ENCODE measurements around the gene C11orf68.
"Not testable (repeated sequence)": the region's sequence is repeated elsewhere in the genome, so short reads cannot be mapped to it uniquely, and the experiment has no call there.

The C11orf68 gene

GRCh38 chr11:65915101-65915820, 3.6 kb downstream of the C11orf68 start:
- no peak for DNase-seq (ENCODE audit: low read depth in 1 of 2, low spot score in 1 of 2)

DNA sequence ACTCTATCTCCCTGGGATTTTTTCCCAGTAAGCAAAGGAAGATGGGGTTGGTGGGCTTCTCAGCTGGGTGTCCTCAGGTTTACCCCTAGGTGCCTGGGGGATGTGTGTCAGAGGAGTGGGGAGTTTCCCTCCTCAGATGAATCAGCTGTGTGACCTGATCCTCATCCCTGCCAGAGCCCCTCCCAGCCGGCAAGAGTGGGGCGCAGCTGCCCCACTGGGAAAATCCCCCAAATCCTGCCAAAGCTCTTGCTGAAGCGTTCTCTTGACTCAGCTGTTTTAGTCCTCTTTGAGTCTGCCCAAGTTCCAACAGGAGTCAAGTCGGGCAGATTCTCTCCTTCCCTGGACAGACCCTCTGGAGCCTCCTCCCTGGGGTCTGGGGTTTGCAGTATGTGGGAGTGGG, 6.0 kb downstream of the C11orf68 start:
- DNase-seq (ENCODE audit: low read depth in 1 of 2, low spot score in 1 of 2): no peak

DNA sequence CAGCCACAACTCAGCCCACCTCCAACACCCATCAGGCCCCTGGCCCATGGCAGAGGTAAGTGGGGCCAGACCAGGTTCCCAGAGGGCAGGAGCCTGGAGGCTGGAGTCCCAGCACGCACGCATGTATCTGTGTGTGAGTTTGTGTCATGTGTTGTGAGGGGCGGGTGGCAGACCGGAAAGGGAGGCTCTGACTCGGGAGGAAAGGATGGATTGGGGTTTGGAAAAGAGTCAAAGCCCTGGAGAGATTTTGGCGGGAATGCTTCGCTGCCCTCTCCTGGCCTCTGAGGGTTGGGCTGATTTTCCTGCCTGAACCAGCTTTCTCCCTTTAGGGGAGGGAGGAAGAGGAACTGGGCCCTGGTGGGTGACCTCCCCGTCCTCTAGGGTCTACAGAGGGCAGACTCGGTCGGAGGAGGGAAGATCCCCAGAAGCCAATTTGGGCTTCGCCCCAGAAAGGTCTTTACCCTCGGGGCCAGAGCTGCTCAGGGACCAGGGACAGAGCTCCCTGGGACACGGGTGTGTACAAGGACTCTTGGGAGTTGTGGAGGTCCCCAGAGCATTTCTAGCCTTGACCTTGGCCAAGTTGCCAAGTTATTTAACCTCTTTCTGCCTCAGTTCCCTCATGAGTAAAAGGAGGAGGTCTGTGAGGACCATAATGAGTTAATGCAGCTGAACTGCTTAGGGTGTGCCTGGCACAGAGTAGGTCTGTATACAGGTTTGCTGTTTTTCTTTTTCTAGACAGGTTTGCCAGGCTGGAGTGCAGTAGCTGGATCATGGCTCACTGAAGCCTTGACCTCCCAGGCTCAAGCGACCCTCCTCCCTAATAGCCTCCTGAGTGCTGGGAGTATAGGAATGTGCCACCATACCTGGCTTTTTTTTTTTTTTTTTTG, 6.9 kb downstream of the C11orf68 start:
- no peak for DNase-seq (ENCODE audit: low read depth in 1 of 2, low spot score in 1 of 2)

- no peak for DNase-seq (ENCODE audit: low read depth in 1 of 2, low spot score in 1 of 2)
Measured at GRCh38 chr11:65907878-65908277, 11.0 kb downstream of the C11orf68 start.

DNA sequence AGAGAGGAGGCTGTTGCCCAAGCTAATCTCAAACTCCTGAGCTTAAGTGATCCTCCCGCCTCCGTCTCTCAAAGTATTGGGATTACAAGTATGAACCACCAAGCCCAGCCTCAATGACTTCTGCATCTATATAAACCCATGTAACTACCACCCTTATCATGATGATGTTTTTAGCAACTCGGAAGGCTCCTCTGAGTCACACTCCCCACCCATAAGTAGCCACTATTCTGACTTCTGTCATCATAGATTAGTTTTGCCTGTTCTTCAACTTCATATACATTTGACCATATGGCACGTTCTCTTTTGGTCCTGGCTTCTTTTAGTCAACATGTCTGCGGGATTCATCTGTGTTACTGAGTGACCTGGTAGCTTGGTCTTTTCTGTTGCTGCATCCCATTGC, 12.3 kb downstream of the C11orf68 start:
- DNase-seq (ENCODE audit: low read depth in 1 of 2, low spot score in 1 of 2): no peak

DNA sequence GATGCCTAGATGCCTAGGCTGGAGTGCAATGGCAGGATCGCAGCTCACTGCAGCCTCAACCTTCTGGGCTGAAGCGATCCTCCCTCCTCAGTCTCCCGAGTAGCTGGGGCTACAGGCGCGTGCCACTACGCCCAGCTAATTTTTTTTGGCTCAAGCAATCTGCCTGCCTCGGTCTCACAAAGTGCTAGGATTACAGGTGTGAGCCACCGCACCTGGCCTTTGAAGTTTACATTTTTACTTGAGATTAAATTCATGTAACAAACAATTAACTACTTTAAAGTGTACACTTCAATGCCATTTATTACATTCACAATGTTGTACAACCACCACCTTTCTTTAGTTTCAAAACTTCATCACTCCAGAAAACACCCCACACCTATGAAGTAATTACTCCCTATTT, 15.1 kb downstream of the C11orf68 start:
- no peak for DNase-seq (ENCODE audit: low read depth in 1 of 2, low spot score in 1 of 2)

- no peak for DNase-seq (ENCODE audit: low read depth in 1 of 2, low spot score in 1 of 2)
Measured at GRCh38 chr11:65903068-65903481, 15.8 kb downstream of the C11orf68 start.

GRCh38 chr11:65900899-65901180, 18.0 kb downstream of the C11orf68 start:
- no peak for DNase-seq (ENCODE audit: low read depth in 1 of 2, low spot score in 1 of 2)

- DNase-seq (ENCODE audit: low read depth in 1 of 2, low spot score in 1 of 2): peak; percentile 85 to 89
Measured at GRCh38 chr11:65900125-65900898, 18.6 kb downstream of the C11orf68 start, which contains the start of gene FOSL1. FOSL1 (minus strand) TSS chr11:65900388; CDS start chr11:65900339, 49 bp downstream.

GRCh38 chr11:65899356-65900124, 19.3 kb downstream of the C11orf68 start:
- DNase-seq (ENCODE audit: low read depth in 1 of 2, low spot score in 1 of 2): peak in 1 of 2 donors; percentile 73

- no peak for DNase-seq (ENCODE audit: low read depth in 1 of 2, low spot score in 1 of 2)
Measured at GRCh38 chr11:65898656-65899355, 20.1 kb downstream of the C11orf68 start.

- no peak for DNase-seq (ENCODE audit: low read depth in 1 of 2, low spot score in 1 of 2)
Measured at GRCh38 chr11:65897020-65897471, 21.8 kb downstream of the C11orf68 start.

DNA sequence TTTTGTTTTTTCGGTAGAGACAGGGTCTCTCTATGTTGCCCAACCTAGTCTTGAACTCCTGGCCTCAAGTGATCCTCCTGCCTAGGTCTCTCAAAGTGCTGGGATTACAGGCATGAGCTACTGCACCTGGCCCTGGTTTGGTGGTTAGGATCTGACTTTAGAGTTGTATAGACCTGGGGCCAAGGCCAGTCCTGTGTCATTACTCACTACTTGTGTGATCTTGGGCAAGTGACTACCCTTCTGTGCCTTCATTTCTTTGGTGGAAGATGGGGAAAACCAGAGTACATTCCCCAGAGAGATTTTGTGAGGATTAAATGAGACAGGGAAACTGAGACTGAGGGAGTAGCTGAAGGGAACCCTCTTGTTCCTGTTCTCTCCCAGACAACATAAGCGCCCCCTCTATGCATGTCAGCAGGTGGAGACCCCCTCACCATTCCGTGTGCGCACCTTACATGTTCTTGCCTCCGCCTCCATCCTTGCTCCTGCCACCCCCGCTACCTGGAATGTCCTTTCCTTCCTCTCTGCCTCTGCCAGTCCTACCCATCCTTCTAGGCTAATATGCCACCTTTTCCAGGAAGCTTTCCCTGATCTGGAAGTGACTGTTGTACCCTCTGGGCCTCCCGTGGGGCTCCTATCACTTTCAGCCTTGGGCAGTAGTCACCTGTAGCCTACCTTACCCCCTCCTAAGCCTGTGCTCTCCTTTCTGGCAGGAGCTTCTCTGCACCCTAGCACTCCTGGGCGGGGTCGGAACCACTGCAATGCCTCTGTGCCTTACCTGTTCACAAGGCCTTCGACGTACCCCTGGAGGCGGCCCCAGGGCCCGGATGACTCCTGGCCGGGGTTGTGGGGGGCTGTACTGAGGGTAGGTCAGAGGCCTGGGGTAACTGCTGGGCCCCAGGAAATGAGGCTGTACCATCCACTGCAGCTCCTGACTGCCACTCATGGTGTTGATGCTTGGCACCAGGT, 22.5 kb downstream of the C11orf68 start:
- DNase-seq (ENCODE audit: low read depth in 1 of 2, low spot score in 1 of 2): no peak

GRCh38 chr11:65895482-65895981, 23.3 kb downstream of the C11orf68 start:
- no peak for DNase-seq (ENCODE audit: low read depth in 1 of 2, low spot score in 1 of 2)

GRCh38 chr11:65894034-65894591, 24.7 kb downstream of the C11orf68 start:
- no peak for DNase-seq (ENCODE audit: low read depth in 1 of 2, low spot score in 1 of 2)

DNA sequence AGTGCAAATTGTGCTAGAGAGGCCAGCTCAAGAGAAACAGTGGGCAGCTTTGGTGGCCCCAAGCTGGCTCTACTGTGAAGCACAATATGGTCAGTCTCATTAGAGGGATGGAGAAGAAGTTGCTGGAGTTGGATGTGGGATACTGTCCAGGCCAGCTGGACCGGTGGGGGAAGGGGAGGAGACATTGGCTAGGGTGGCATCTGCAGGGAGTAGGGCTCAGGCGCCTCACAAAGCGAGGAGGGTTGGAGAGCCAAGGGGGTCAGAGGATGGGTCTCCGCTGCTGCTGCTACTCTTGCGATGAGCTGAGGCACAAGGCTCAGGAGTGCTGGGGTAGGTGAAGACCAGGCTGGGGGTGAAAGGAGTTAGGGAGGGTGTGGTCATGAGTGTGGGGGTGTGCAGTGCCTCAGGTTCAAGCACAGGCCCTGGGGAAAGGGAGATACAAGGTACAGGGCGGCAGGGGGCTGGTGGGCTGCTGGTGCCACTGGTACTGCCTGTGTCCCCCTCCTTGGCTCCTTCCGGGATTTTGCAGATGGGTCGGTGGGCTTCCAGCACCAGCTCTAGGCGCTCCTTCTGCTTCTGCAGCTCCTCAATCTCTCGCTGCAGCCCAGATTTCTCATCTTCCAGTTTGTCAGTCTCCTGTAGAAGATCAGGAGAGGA, 26.1 kb downstream of the C11orf68 start:
- no peak for DNase-seq (ENCODE audit: low read depth in 1 of 2, low spot score in 1 of 2)

DNA sequence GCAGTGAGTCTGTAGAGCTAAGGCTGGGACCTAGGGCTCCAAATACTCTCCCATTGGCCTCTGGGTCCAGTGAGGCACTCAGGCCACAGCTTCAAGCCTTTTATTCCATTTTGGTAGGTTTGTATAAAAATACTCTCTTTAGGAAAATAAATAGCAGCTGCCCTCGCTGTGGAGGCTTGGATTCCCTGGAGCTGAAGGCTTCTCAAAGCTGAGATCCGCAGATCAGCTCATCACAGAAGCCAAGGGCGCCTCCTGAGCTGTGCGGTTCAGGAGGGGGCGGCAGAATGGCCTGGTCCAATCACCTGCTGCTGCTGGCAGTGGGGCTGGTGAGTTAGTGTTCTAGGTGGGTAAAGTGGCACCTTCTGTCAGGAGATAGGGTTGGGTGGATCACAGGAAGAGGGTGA, 26.7 kb downstream of the C11orf68 start:
- not testable (repeated sequence) for DNase-seq (ENCODE audit: low read depth in 1 of 2, low spot score in 1 of 2)
